Tibial nerve (tissue), 4 donors: Measurements from ENCODE around the gene EFHD2. TPM values are rescaled to one million over a fixed set of nuclear protein-coding genes. Genes with fewer than 3 reads are reported as not detected.
"Not testable (repeated sequence)": the region's sequence is repeated elsewhere in the genome, so short reads cannot be mapped to it uniquely, and the experiment has no call there.

Experiments used
- DNase-seq, 2 donors: peaks; one replicate each; pipeline ENCODE4 v3.0.0-alpha.2; 2019; ENCODE audit warnings: low spot score in 2 of 2
- H3K27ac ChIP-seq, 4 donors: fragments of 200-600 bp; sonication (generic) in 3 of 4; one replicate each; pipeline ENCODE4 v1.5.1; 2017 to 2019; ENCODE audit warnings: mild to moderate bottlenecking in 1 of 4
- H3K27me3 ChIP-seq, 2 donors: fragments of 200-600 bp; sonication (generic) in 1 of 2; one replicate each; pipeline versions ENCODE4 v1.5.1 to v1.6.0; 2017 to 2019
- H3K36me3 ChIP-seq, 3 donors: fragments of 200-600 bp; sonication (generic); one replicate each; pipeline ENCODE4 v1.5.1; 2018 to 2019
- H3K4me1 ChIP-seq, 4 donors: fragments of 200-600 bp; sonication (generic) in 3 of 4; one replicate each; pipeline ENCODE4 v1.5.1; 2017 to 2019
- H3K4me3 ChIP-seq, 4 donors: fragments of 200-600 bp; sonication (generic) in 3 of 4; one replicate each; pipeline ENCODE4 v1.5.1; 2017 to 2019; ENCODE audit warnings: mild to moderate bottlenecking in 1 of 4, moderate library complexity in 1 of 4
- H3K9me3 ChIP-seq, 4 donors: fragments of 200-600 bp; sonication (generic) in 3 of 4; one replicate each; pipeline ENCODE4 v1.5.1; 2017 to 2019
- CTCF ChIP-seq, 5 experiments: fragments of 200-600 bp in 3 of 5; fragments of 450-650 bp in 2 of 5; sonication (generic) in 3 of 5; IDR thresholded peaks; one replicate each; pipeline ENCODE4 v1.5.1; 2016 to 2019; ENCODE audit warnings: antibody characterized with exemption in 5 of 5, mild to moderate bottlenecking in 3 of 5, moderate library complexity in 2 of 5
- EP300 ChIP-seq, 2 donors: sonication (generic); formaldehyde crosslinking; IDR thresholded peaks; one replicate each; pipeline ENCODE4 v1.6.1; 2017; ENCODE audit warnings: antibody characterized with exemption in 2 of 2, mild to moderate bottlenecking in 1 of 2
- POLR2A ChIP-seq, 2 donors: fragments of 450-650 bp; IDR thresholded peaks; one replicate each; pipeline ENCODE4 v1.6.1; 2017; ENCODE audit warnings: antibody characterized with exemption in 2 of 2, mild to moderate bottlenecking in 2 of 2, moderate library complexity in 2 of 2
- WGBS, 2 donors: methylation state at CpG; one replicate each; pipeline ENCODE4 v1.1.5; 2018; 5-methylcytosine and 5-hydroxymethylcytosine counted together
- total RNA-seq, 4 donors: library from RNA; depleted of rRNA; stranded (reverse); fragments of >200 nt; gene quantifications; one replicate each; pipeline ENCODE4 v1.1.0, GENCODE V29; 2016

The EFHD2 gene
- total RNA-seq, 4 donors from 2014 or later, result 17.0 to 61.5 (median 29.6) TPM

- no peaks in the 10 kb centered on the region for H3K27me3 ChIP-seq
- DNase-seq, result no peak
- no peak overlapping the region for H3K4me3 ChIP-seq
- no peak for TF ChIP-seq EP300 (IDR thresholded peaks at IDR 0.05)
- no peak for TF ChIP-seq POLR2A (IDR thresholded peaks at IDR 0.05)
- TF ChIP-seq CTCF (IDR thresholded peaks at IDR 0.05), result no peak
- peaks cover 0 to 13% (median 0%) of the 10 kb centered on the region in 4 donors for H3K9me3 ChIP-seq
- H3K36me3 ChIP-seq, result no peaks in the 10 kb centered on the region
- H3K27ac ChIP-seq, result no peak overlapping the region
- H3K4me1 ChIP-seq, result no peaks in the 10 kb centered on the region
Observed at GRCh38 chr1:15468145-15468544, 58.5 kb downstream of the EFHD2 start.

GRCh38 chr1:15469361-15469760 is 59.7 kb downstream of the EFHD2 start:
- peaks cover 0 to 13% (median 0%) of the 10 kb centered on the region in 4 donors for H3K9me3 ChIP-seq
- TF ChIP-seq CTCF (IDR thresholded peaks at IDR 0.05), result no peak
- TF ChIP-seq POLR2A (IDR thresholded peaks at IDR 0.05), result no peak
- no peak for TF ChIP-seq EP300 (IDR thresholded peaks at IDR 0.05)
- no peak overlapping the region for H3K27ac ChIP-seq
- H3K36me3 ChIP-seq, result no peaks in the 10 kb centered on the region
- WGBS, 2 donors, result 63 to 78% methylated on average over 3 of the region's 3 CpGs
- no peaks in the 10 kb centered on the region for H3K4me1 ChIP-seq
- DNase-seq, result no peak
- no peaks in the 10 kb centered on the region for H3K27me3 ChIP-seq
- H3K4me3 ChIP-seq, result no peak overlapping the region

- H3K27me3 ChIP-seq, H3K27ac ChIP-seq, DNase-seq, H3K36me3 ChIP-seq, H3K4me1 ChIP-seq, H3K4me3 ChIP-seq: not testable (repeated sequence)
- peaks cover 0 to 13% (median 0%) of the 10 kb centered on the region in 4 donors for H3K9me3 ChIP-seq
- WGBS, 2 donors, result 78 to 86% methylated on average over 9 of the region's 9 CpGs
Observed at GRCh38 chr1:15469821-15470448, 60.2 kb downstream of the EFHD2 start.

DNA sequence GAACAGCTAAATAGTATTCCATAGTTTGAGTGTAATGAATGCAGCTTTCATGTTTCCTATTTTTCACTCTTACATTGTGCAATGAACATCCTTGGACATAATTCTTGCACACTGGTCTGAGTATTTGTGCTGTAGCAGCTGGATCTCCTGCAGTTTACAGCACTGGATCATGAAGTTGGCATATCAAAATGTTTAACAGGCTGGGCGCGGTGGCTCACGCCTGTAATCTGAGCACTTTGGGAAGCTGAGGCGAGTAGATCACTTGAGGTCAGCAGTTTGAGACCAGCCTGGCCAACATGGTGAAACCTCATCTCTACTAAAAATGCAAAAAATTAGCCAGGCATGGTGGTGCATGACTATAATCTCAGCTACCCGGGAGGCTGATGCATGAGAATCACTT is 61.4 kb downstream of the EFHD2 start:
- WGBS, 2 donors, result 91 to 94% methylated on average over 5 of the region's 5 CpGs
- not testable (repeated sequence) for H3K4me3 ChIP-seq, H3K27ac ChIP-seq, H3K4me1 ChIP-seq, H3K27me3 ChIP-seq, DNase-seq, H3K36me3 ChIP-seq
- peaks cover 0 to 13% (median 0%) of the 10 kb centered on the region in 4 donors for H3K9me3 ChIP-seq

DNA sequence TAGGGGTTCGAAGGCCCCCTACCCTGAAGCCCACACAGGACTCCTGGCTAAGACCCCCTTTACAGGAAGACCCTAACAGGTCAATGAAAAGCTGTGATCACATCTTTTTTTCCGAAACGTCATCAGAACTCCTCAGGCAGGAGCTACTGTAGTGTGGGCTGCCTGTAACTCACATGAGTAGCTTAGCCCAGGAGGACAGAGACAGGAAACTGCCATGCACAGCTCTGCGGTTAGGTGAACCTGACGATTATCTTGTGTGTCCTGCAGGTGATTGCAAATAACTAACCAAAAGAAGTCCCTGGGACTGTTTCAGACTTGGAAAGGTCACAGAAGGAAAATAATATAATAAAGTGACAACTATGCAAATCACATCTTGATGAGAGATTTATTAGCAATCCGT is 62.0 kb downstream of the EFHD2 start:
- H3K9me3 ChIP-seq, result peaks cover 0 to 13% (median 0%) of the 10 kb centered on the region in 4 donors
- H3K36me3 ChIP-seq, H3K27ac ChIP-seq, H3K27me3 ChIP-seq, H3K4me3 ChIP-seq, DNase-seq, H3K4me1 ChIP-seq: not testable (repeated sequence)
- 78 to 84% methylated on average over 6 of the region's 6 CpGs for WGBS, 2 donors

- H3K9me3 ChIP-seq, result peaks cover 0 to 13% (median 0%) of the 10 kb centered on the region in 4 donors
- no peak for DNase-seq
- 81 to 82% methylated on average over 11 of the region's 11 CpGs for WGBS, 2 donors
- H3K4me3 ChIP-seq, result no peak overlapping the region
- H3K36me3 ChIP-seq, result no peaks in the 10 kb centered on the region
- no peaks in the 10 kb centered on the region for H3K4me1 ChIP-seq
- H3K27me3 ChIP-seq, result no peaks in the 10 kb centered on the region
- H3K27ac ChIP-seq, result no peak overlapping the region
- no peak for TF ChIP-seq POLR2A (IDR thresholded peaks at IDR 0.05)
- TF ChIP-seq CTCF (IDR thresholded peaks at IDR 0.05), result no peak
- no peak for TF ChIP-seq EP300 (IDR thresholded peaks at IDR 0.05)
Observed at GRCh38 chr1:15472587-15472986, 62.9 kb downstream of the EFHD2 start.
